T-helper 2 cell treated with Interferon-gamma antibody and Interleukin-4, amounts not matched to agents 100 ng/mL and 5 ng/mL, for 36 hours (primary cell): ENCODE data around the gene FOXRED1. TPM values are rescaled to one million over a fixed set of nuclear protein-coding genes. Genes with fewer than 3 reads are reported as not detected.
"Not testable (repeated sequence)": the region's sequence is repeated elsewhere in the genome, so short reads cannot be mapped to it uniquely, and the experiment has no call there.

Experiments used
- intact Hi-C: fragments of 100-400 bp; cut with micrococcal nuclease; formaldehyde crosslinking; loops from one replicate; pipeline ENCODE4 v1.15.1; 2023
- total RNA-seq: library from RNA; stranded (reverse); gene quantifications from 2 replicates; pipeline ENCODE4 v1.2.3, GENCODE V29; 2022

FOXRED1 gene
- total RNA-seq, 1 donor from 2014 or later: 48.2 TPM

GRCh38 chr11:126268361-126268707, 620 bp upstream of the FOXRED1 start:
- intact Hi-C loops: loop anchor here (1.0 to 5.0 kb wide), 3 partner anchors 87 to 641 kb away; partner anchors contain the start of genes CHEK1 and ST3GAL4

- intact Hi-C loops: no loop called here
Measured at GRCh38 chr11:126277322-126277721, 8.4 kb downstream of the FOXRED1 start.

GRCh38 chr11:126277780-126278179, 8.8 kb downstream of the FOXRED1 start:
- intact Hi-C loops: no loop called here

GRCh38 chr11:126279191-126279590, 10.2 kb downstream of the FOXRED1 start:
- intact Hi-C loops: no loop called here

- intact Hi-C loops: no loop called here
Measured at GRCh38 chr11:126280595-126280994, 11.6 kb downstream of the FOXRED1 start.

- intact Hi-C loops: no loop called here
Measured at GRCh38 chr11:126281245-126281644, 12.3 kb downstream of the FOXRED1 start.

GRCh38 chr11:126281666-126282175, 12.8 kb downstream of the FOXRED1 start:
- intact Hi-C loops: loop anchor here (1.0 kb wide), 1 partner anchor 70 kb away; the partner anchor contains the start of genes FAM118B and RPUSD4

GRCh38 chr11:126282361-126282735, 13.4 kb downstream of the FOXRED1 start:
- intact Hi-C loops: loop anchor here (1.0 kb wide), 1 partner anchor 71 kb away; the partner anchor contains the start of genes FAM118B and RPUSD4

GRCh38 chr11:126282736-126283591, 14.0 kb downstream of the FOXRED1 start, which contains the start of gene TIRAP:
Gene TIRAP, plus strand, starts transcription at chr11:126283093. Its CDS starts 7,802 bp downstream, at chr11:126290895.
- intact Hi-C loops: loop anchor here (1.0 kb wide), 4 partner anchors 14 to 133 kb away; partner anchors contain the start of genes DCPS, FAM118B, FOXRED1 and RPUSD4

GRCh38 chr11:126284829-126285228, 15.9 kb downstream of the FOXRED1 start:
- intact Hi-C loops: no loop called here

- intact Hi-C loops: no loop called here
Measured at GRCh38 chr11:126288237-126288636, 19.3 kb downstream of the FOXRED1 start.

- intact Hi-C loops: no loop called here
Measured at GRCh38 chr11:126290887-126291286, 21.9 kb downstream of the FOXRED1 start.

- intact Hi-C loops: no loop called here
Measured at GRCh38 chr11:126293726-126294125, 24.8 kb downstream of the FOXRED1 start.

- intact Hi-C loops: no loop called here
Measured at GRCh38 chr11:126297004-126297403, 28.1 kb downstream of the FOXRED1 start.

- intact Hi-C loops: loop anchor here (1.0 kb wide), 3 partner anchors 21 to 51 kb away; partner anchors contain the start of genes FOXRED1, ST3GAL4 and TIRAP
Measured at GRCh38 chr11:126303623-126304456, 34.9 kb downstream of the FOXRED1 start, which contains the start of gene DCPS. Gene DCPS, plus strand, starts transcription at chr11:126304060. Its CDS starts 21 bp downstream, at chr11:126304081.

GRCh38 chr11:126304457-126305075, 35.6 kb downstream of the FOXRED1 start:
- intact Hi-C loops: loop anchor here (1.0 kb wide), 3 partner anchors 21 to 51 kb away; partner anchors contain the start of genes FOXRED1, ST3GAL4 and TIRAP

GRCh38 chr11:126305699-126306098, 36.7 kb downstream of the FOXRED1 start:
- intact Hi-C loops: no loop called here

- intact Hi-C loops: no loop called here
Measured at GRCh38 chr11:126307706-126308105, 38.8 kb downstream of the FOXRED1 start.

- intact Hi-C loops: no loop called here
Measured at GRCh38 chr11:126308271-126308671, 39.3 kb downstream of the FOXRED1 start.

- intact Hi-C loops: not testable (repeated sequence)
Measured at GRCh38 chr11:126308771-126309170, 39.8 kb downstream of the FOXRED1 start.
